SK-N-MC (cell line): ENCODE measurements around the gene INTS15.

Experiments used
- FOXP2 ChIP-seq: optimal IDR thresholded peaks from 2 replicates; pipeline ENCODE3; 2011; ENCODE audit warnings: mild to moderate bottlenecking, moderate library complexity; ENCODE audit not compliant: insufficient read depth; ENCODE audit errors: extremely low read length, control extremely low read depth
- POLR2AphosphoS5 ChIP-seq: IDR thresholded peaks from 2 replicates; pipeline ENCODE4 v1.6.1; 2012; ENCODE audit warnings: mild to moderate bottlenecking, low read depth, low read length, borderline replicate concordance

GRCh38 chr7:6542368-6542767 is 47.5 kb upstream of the INTS15 start:
- no peak for TF ChIP-seq FOXP2
- TF ChIP-seq POLR2AphosphoS5 = no peak
